Measurements from ENCODE around the gene MPDU1.

- TF ChIP-seq POLR2A (IDR thresholded peaks at IDR 0.05) (no peak), CTCF (IDR thresholded peaks at IDR 0.05) (no peak), EP300 (IDR thresholded peaks at IDR 0.05) (no peak), POLR2AphosphoS5 (IDR thresholded peaks at IDR 0.05) (no peak)
Measured at GRCh38 chr17:7538891-7539545, 44.6 kb upstream of the MPDU1 start.
